GM23338 (cell line): Measurements from ENCODE around the gene CAPN15. TPM values are rescaled to one million over a fixed set of nuclear protein-coding genes. Genes with fewer than 3 reads are reported as not detected.

Source experiments
- EZH2phosphoT487 ChIP-seq: fragments of 200-600 bp; sonication (generic); IDR thresholded peaks from one replicate; pipeline ENCODE4 v1.8.1; 2018; ENCODE audit warnings: antibody characterized with exemption; ENCODE audit not compliant: unreplicated experiment
- POLR2AphosphoS5 ChIP-seq: IDR thresholded peaks from 2 replicates; pipeline ENCODE4 v1.6.1; 2016; ENCODE audit warnings: antibody characterized with exemption, low read depth
- REST ChIP-seq: IDR thresholded peaks from one replicate; pipeline ENCODE4 v1.6.1; 2018; ENCODE audit warnings: antibody characterized with exemption; ENCODE audit not compliant: unreplicated experiment
- ZNF462 ChIP-seq: fragments of 250-450 bp; sonication (Bioruptor Pico); IDR thresholded peaks from 2 replicates; pipeline ENCODE4 v1.5.0; 2020; ENCODE audit warnings: mild to moderate bottlenecking, moderate library complexity
- polyA plus RNA-seq: library from polyadenylated mRNA; unstranded; fragments of >200 nt; fragmentation: Nextera tagmentation; extraction: Ambion mirVana; gene quantifications from 2 replicates; pipeline ENCODE4 v1.2.1, GENCODE V29; 2016
- total RNA-seq: library from RNA; depleted of rRNA; stranded (reverse); fragments of >200 nt; shearing (Covaris generic); gene quantifications from 2 replicates; pipeline ENCODE4 v1.2.3, GENCODE V29; 2014

CAPN15 gene
- total and polyA plus RNA-seq, 2 experiments from 2014 or later: 27.3 to 164 TPM

GRCh38 chr16:540645-541340 lies 13.3 kb downstream of the CAPN15 start (continued):
- TF ChIP-seq REST: no peak
- TF ChIP-seq ZNF462 (CRISPR knock-in tag): no peak
- TF ChIP-seq EZH2phosphoT487: no peak
- TF ChIP-seq POLR2AphosphoS5: no peak
